ENCODE data around the gene HDAC4.
A peak's percentile ranks its signal among the peaks of the same experiment; 100 is the strongest.

HDAC4 gene

GRCh38 chr2:239348563-239349452 lies 52.0 kb downstream of the HDAC4 start:
- DNase-seq (ENCODE audit: low spot score): peak; percentile 66

GRCh38 chr2:239346676-239347075 lies 54.1 kb downstream of the HDAC4 start:
- no peak for DNase-seq (ENCODE audit: low spot score)

GRCh38 chr2:239345251-239345650 lies 55.6 kb downstream of the HDAC4 start:
- DNase-seq (ENCODE audit: low spot score): no peak

GRCh38 chr2:239344857-239345216 lies 56.0 kb downstream of the HDAC4 start:
- DNase-seq (ENCODE audit: low spot score): no peak

- DNase-seq (ENCODE audit: low spot score): no peak
Measured at GRCh38 chr2:239343946-239344856, 56.6 kb downstream of the HDAC4 start.

- no peak for DNase-seq (ENCODE audit: low spot score)
Measured at GRCh38 chr2:239343460-239343859, 57.4 kb downstream of the HDAC4 start.

GRCh38 chr2:239341840-239342239 lies 59.0 kb downstream of the HDAC4 start:
- no peak for DNase-seq (ENCODE audit: low spot score)

- no peak for DNase-seq (ENCODE audit: low spot score)
Measured at GRCh38 chr2:239341146-239341732, 59.6 kb downstream of the HDAC4 start.

- no peak for DNase-seq (ENCODE audit: low spot score)
Measured at GRCh38 chr2:239339726-239340601, 60.9 kb downstream of the HDAC4 start.

- DNase-seq (ENCODE audit: low spot score): no peak
Measured at GRCh38 chr2:239339241-239339640, 61.6 kb downstream of the HDAC4 start.

GRCh38 chr2:239337877-239338484 lies 62.8 kb downstream of the HDAC4 start:
- DNase-seq (ENCODE audit: low spot score): no peak

- no peak for DNase-seq (ENCODE audit: low spot score)
Measured at GRCh38 chr2:239337122-239337876, 63.5 kb downstream of the HDAC4 start.

GRCh38 chr2:239331560-239331959 lies 69.3 kb downstream of the HDAC4 start:
- no peak for DNase-seq (ENCODE audit: low spot score)

GRCh38 chr2:239330836-239331235 lies 70.0 kb downstream of the HDAC4 start:
- no peak for DNase-seq (ENCODE audit: low spot score)

- no peak for DNase-seq (ENCODE audit: low spot score)
Measured at GRCh38 chr2:239329972-239330572, 70.7 kb downstream of the HDAC4 start.

- no peak for DNase-seq (ENCODE audit: low spot score)
Measured at GRCh38 chr2:239329284-239329971, 71.4 kb downstream of the HDAC4 start.

- peak; percentile 57 for DNase-seq (ENCODE audit: low spot score)
Measured at GRCh38 chr2:239328351-239329191, 72.2 kb downstream of the HDAC4 start.
